Fibroblast of gingiva (primary cell): ENCODE measurements around the gene SLC7A7.
"Not testable (repeated sequence)": the region's sequence is repeated elsewhere in the genome, so short reads cannot be mapped to it uniquely, and the experiment has no call there.

ENCODE experiments used
- DNase-seq: peaks from one replicate; pipeline ENCODE4 v3.0.0-alpha.2; 2011; ENCODE audit warnings: low read depth

The SLC7A7 gene

DNA sequence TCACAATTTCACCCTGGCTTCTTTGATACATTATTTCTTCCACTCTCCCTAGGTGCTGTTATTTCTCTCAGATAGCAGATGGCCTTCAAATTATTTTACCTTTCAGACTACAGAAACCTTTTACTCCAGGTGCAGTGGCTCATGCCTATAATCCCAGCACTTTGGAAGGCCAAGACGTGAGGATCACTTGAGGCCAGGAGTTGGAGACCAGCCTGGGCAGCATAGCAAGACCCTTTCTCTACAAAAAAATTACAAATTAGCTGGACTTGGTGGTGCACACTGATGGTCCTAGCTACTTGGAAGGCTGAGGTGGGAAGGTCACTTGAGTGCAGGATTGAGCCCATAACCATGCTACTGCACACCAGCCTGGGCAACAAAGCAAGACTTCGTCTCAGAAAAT, 23.1 kb downstream of the SLC7A7 start:
- DNase-seq: no peak

DNA sequence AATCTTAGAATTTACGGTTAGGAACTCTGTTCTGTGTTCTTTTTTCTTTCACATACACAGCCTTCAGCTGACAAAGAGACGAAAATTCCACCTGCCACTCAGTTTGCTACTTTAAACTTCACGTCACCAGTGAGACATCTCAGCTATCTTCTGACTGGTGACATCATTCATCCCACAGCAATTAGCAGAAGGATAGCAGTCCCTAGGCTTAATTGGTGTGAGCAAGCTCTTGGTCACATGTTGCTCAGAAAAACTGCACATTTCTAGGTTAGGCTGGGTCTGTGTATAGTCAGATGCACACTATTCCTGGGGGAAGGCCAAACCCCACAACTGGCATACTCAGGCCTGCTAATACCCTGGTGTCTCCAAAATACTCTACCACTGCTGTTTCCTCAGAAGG, 23.9 kb downstream of the SLC7A7 start:
- DNase-seq: peak; percentile 8

DNA sequence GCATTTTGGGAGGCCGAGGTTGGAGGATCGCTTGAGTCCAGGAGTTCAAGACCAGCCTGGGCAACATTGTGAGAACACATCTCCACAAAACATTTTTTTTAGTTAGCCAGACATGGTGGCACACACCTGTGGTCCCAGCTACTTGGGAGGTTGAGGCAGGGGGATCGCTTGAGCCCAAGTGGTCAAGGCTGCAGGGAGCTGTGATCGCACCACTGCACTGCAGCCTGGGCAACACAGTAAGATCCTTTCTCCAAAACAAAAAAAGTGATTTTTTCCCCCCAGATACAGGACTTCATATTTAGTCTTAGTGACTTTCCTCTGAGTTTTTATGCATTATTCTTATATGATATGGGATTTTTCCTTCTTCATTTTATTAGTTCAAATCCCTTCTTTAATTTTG, 28.6 kb downstream of the SLC7A7 start:
- DNase-seq: no peak

DNA sequence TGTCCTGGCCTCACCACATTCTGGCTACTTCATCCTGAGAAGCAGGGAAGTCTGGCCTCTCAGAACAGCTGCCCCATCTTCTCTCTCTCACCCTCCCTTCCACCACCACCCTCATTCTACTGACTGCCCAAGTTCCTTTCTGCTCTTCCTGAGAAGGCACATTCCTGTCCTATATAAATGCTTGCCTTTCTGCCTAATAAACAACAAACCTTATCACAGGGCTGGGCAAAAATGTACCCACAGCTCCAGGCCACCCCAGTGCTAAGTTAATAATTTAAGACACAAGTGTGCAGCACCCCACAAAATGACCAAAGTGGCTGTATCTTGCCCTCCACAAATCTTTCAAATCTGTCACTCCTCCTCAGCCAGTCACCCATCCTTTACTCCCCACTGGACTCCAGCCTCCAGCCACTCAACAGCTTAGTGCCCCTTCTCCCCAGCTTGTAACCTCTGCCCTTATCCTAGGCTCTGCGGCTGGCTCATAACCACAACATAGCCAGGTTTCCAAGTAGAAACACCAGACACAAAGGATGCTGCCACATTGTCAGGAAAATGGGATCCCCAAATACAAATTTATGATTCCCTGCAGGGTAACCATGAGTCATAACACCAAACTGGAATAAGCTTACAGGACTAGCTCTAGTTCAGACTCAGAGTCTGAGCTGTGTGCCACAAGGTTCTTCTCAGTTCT, 33.8 kb downstream of the SLC7A7 start:
- DNase-seq: no peak

DNA sequence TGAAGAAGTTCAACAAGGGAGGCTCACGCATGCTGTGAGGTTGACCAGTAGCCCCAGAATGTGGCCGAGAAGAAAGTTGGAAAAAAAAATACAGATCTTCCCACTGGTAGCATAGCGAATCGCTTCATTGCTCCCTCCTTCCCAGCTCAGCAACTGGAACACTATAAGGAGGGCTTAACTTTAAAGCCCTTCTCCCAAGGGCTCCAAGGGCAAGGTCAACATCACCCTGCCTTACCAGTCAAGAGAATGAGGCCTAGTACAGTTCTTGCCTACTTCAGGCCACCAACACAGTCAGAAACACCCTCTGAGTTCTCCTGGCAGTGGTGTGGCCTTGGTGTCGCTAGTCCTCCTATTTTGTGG, 34.3 kb downstream of the SLC7A7 start:
- DNase-seq: no peak

DNA sequence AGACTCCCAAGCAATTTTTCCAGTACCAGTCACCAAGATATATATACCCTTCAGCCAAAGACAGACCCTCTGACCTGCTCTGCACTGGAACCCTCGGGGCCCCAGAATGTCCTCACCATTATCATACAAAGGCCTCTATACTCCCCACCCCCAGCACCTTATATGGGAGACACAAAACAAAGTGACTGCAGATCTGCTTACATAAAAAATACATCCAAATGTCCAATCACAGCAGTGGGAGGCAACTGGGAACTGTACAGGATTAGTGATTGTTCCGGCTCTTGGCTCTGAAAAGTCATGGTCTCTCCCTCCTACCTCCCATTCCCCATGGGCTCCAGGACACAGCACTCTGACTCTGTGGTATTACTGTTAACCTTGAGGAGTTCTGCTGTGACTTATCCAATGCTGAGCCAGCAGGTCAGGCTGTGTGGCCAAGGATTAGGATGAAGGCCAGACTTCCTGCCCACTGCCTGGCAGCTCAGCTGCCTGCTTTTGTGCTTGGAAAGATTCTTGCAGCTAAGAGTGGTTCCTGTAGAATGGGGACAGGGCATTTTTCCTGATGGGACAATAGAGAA, 35.0 kb downstream of the SLC7A7 start:
- no peak for DNase-seq

DNA sequence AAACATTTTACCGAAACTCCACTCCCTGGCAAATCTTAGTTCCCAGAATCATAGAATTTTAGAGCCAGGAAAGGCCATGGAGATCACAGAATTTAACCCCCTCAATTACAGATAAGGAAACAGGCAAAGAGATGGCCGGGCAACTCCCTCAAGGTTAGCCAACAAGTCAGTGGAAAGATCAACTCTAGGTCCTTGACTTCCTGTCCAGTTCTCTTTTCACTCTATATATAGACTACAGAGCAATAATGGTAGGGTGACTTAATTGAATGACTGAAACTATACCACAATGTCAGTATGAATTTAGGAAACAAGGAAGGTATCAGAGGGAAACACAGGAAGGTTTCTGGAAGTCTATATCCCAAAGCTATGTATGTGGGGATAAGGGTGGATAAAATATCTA, 37.2 kb downstream of the SLC7A7 start:
- DNase-seq: no peak

DNA sequence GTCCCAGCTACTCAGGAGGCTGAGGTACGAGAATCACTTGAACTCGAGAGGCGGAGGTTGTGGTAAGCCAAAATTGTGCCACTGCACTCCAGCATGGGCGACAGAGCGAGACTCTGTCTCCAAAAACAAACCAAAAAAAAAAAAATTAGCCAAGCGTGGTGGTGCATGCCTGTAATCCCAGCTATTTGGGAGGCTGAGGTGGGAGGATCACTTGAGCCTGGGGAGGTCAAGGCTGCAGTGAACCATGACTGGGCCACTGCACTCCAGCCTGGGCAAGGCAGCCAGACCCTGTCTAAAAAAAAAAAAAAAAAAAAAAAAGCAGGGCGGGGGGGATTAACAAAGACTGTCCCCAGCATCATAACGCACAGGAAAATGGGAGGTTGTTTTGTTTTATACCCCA, 38.4 kb downstream of the SLC7A7 start:
- not testable (repeated sequence) for DNase-seq

DNA sequence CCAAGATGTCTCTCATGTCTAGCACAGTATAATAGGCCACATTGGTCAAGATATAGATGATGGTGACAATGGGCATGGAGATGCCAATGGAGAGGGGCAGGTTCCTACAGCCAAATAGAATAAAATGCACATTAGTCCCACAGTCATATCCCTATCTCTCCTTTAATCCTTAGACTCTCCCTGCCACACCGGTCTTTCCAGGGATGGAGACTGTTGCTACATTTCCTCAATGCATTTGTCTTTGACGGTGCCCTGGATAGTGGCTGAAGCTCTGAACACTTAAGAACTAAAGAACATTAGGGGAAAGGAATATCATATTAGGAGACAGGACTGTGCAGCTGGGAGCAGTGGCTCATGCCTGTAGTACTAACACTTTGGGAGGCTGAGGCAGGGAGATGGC, 39.0 kb downstream of the SLC7A7 start:
- DNase-seq: no peak

DNA sequence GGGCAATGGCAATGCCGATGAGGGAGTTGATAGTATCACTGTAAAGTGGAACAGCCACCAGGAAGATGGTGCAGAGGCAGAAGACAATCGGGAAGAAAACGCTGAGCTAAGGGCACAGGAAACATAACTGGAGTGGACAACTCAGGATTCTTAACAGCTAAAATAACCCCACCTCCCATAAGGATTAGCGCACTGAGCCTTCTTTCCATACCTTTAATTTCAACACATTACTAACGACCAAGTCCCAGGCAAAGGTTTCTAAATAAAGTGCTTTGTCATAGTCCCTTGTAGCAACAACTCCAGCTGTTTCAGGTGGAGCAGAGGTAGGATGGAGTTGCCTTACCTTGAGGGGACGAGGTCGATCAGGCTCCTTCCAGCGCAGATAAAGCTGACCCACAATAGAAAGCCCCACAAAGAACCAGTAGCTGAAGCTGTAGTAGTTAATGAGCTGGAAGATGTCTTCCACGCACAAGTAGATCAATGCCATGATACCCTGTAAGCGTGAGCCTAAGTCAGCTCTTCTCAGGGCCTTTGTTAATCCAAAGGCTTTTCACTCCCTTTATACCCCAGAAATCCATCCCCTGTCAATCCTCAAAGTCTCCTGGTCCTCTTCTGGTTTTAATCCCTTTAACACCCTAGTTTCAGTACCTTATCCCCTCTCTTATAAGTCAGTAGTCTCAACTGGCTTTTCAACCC, 41.1 kb downstream of the SLC7A7 start:
- no peak for DNase-seq

DNA sequence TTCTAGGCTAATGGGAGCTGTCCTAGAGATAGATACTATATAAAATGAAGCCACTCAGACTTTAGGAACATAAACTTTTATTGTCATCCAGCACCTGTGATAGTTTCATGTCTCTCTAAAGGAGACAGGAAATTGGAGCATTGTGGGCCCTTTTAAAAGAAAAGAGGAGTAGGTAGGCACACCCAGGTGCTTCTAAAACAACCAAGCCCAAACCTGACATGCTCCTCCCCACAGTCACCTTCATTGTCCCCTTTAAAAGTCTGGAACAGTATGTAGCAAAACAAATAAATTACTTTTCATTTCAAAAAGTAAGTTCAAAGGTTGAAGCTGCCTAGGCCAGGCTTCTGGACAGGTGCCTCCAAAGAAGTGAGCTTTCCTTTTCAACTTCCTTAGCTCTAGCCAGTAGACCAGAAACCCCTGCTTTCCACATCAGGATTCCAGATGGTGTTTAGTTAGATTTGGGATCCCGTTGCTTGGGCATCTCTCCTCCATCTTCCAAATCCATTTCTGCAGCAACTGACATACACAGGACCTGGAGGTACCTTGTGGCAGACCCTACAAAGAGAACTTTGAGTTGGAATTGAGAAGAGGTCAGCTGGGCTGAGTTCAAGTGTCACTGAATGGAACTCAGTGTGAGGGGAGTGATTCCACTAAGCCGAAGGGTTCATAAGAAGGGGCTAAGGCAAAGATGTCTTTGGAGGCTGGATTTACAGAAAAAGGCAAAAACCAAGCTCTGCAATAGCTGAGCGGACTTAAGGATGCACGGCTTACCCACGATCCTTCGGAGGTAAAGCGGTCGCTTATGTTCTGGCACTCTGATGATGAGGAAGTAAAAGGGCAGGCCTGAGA, 41.8 kb downstream of the SLC7A7 start:
- DNase-seq: no peak

DNA sequence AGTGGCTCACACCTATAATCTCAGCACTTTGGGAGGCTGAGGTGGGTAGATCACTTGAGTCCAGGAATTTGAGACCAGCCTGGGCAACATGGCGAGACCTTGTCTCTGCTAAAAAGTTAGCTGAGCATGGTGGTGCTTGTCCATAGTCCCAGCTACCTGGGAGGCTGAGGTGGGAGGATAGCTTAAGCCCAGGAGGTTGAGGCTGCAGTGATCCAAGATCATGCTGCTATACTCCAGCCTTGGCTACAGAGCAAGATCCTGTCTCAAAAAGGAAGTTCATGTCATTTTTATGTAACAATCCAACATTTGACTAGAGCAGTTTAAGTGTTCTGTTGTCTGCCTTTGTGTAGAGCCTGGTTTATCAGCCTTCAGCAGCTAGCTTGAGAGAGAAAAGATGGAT, 42.5 kb downstream of the SLC7A7 start:
- no peak for DNase-seq

DNA sequence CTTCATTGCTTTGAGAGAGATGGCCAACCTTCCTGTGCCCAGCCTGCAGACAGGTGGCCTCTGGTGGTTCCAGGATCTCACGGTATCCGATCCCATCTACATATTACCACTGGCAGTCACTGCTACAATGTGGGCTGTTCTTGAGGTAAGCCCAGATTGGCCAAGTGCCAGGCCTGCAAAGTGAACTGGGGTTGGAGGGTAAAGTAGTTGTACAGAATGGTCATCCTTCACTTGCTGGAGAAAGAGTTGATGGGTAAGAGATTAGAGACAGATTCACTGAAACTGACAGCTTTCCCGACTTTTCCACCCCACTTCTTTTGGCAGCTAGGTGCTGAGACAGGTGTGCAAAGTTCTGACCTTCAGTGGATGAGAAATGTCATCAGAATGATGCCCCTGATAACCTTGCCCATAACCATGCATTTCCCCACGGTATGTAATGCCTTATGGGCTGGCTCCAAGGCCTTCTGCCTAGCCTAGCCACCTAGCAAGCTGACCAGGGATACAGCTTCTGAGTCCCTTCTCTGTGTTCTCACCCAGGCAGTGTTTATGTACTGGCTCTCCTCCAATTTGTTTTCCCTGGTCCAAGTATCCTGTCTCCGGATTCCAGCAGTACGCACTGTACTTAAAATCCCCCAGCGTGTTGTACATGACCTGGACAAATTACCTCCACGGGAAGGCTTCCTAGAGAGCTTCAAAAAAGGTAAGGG, 44.6 kb downstream of the SLC7A7 start:
- no peak for DNase-seq

DNA sequence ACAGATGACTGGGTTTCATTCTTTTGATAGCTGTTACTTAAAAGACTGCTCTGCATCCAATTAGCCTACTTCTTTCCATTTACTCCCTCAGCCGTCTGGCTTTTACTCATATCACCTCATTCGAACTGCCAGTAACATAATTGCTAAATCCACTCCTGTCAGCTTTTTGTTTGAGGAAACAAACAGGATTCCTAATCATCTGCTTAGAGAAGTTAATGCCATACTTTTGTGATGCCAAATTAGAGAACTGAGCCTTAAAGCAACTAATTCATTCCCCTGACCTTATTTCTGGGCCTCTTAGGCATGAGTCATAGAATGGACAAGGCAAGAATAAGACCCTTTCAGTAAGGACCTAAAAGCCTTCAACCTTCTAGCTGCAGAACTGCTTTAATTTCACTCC, 45.9 kb downstream of the SLC7A7 start:
- DNase-seq: no peak

DNA sequence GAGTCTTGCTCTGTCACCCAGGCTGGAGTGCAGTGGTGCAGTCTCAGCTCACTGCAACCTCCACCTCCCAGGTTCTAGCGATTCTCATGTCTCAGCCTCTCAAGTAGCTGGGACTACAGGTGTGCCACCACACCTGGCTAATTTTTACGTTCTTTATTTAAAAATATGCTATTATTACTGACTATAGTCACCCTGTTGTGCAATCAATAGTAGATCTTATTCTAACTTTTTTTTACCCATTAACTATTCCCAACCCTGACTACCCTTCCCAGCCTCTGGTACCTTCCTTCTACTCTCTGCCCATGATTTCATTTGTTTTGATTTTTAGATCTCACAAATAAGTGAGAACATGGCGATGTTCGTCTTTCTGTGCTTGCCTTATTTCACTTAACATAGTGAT, 46.3 kb downstream of the SLC7A7 start:
- no peak for DNase-seq

DNA sequence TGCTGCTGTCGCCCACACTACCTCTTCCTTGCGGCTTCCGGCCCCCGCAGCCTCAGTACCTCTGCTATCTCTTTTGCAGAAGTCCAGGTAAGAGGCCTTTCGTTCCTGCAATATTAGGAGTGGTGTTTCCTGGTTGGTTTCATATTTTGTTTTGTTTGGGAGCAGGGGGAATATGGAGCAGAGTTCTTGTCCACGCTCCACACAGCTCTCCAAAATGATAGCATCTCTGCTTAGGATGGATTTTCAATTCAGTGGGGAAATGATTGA, 48.0 kb downstream of the SLC7A7 start:
- DNase-seq: no peak

DNA sequence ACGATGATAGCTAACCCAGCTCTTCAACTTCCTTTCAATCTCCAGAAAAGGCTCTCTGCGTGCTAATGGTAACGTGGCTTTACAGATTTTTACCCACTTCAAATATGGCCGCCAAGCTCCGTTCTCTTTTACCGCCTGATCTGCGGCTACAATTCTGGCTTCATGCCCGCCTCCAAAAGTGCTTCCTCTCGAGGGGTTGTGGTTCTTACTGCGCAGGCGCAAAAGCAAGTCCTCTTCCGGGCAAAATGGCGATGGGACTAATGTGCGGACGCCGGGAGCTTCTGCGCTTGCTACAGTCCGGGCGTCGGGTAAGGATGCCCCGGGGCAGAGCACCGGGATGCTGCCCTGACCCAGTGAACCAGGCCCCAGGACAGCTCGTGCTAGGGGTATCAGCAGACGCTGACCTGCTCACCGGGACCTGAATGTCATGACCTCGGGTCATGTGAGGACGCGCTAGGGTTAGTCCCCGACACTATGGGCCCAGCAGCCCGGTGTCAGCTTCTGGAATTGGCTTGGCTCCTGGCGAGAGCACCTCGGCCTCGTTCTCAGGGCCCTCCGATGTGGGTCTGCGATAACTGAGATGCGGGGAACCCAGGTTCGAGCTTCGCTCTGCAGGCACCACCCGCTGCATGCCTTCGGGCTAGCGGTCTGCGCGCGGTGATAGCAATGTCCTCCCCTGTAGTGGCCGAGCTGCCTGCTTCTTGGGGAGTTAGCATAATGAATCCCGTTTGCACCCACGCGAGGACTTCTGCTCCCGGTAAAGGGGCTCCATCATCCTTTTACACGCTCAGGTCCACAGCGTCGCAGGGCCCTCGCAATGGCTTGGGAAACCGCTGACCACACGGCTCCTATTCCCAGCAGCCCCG, 48.5 kb downstream of the SLC7A7 start, which contains the start of gene OXA1L:
OXA1L (plus strand) TSS at position 232 of the 866 bp plus-strand sequence; CDS start at position 246, 14 bp downstream.
- peak; percentile 96 for DNase-seq

DNA sequence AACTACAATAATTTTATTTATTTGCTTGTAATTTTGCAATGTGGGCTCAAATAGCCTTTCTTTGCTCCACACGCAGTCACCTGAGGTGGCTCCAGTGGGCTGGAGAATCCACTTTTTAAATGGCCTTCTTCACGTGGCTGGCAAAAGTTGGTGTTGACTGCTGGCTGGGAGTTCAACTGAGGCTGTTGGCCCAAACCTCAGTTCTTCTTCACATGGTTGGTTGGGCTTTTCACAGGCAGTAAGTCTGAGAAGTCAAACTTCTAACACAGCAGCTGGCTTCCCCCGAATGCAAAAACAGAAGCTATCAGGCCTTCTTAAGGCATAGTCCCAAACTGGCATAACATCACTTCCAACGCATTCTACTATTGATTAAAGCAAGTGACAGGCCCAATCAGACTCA, 50.9 kb downstream of the SLC7A7 start:
- no peak for DNase-seq

DNA sequence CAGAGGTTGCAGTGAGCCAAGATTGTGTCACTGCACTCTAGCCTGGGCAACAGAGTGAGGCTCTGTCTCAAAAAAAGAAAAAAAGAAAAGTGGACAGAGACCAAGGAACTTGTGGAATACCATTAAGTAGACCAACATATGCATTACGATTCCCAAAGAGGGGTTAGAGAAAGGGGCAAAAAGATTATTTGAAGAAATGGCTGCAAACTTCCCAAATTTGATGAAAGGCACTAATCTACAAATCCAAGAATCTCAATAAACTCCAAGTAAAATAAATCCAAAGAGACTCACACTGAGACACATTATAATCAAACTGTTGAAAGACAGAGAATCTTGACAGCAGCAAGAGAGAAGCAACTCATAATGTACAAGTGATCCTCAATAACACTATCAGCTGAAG, 53.5 kb downstream of the SLC7A7 start:
- no peak for DNase-seq

DNA sequence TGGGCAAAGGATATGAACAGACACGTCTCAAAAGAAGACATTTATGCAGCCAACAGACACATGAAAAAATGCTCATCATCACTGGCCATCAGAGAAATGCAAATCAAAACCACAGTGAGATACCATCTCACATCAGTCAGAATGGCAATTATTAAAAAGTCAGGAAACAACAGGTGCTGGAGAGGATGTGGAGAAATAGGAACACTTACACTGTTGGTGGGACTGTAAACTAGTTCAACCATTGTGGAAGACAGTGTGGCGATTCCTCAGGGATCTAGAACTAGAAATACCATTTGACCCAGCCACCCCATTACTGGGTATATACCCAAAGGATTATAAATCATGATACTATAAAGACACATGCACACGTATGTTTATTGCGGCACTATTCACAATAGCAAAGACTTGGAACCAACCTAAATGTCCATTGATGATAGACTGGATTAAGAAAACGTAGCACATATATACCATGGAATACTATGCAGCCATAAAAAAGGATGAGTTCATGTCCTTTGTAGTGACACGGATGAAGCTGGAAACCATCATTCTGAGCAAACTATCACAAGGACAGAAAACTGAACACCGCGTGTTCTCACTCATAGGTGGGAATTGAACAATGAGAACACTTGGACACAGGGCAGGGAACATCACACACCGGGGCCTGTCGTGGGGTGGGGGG, 57.1 kb downstream of the SLC7A7 start:
- not testable (repeated sequence) for DNase-seq

DNA sequence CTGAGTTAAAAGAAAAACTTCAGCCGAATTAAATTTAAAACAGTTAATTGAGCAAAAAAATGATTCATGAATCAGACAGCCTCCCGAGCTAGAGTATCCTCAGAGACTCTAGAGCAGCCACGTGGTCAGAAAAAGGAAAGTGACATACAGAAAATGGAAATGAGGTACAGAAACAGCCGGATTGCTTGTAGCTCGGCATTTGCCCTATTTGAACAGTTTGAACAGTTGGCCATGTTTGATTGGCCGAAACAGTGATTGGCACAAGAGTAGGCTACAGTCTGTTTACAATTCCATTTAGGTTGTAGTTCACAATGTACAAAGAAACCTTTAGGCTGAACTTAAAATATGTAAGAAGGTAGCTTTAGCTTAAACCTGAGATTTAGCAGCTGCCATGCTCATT, 61.6 kb downstream of the SLC7A7 start:
- DNase-seq: no peak
